ENCODE results near the gene ADARB2.

ADARB2 gene

DNA sequence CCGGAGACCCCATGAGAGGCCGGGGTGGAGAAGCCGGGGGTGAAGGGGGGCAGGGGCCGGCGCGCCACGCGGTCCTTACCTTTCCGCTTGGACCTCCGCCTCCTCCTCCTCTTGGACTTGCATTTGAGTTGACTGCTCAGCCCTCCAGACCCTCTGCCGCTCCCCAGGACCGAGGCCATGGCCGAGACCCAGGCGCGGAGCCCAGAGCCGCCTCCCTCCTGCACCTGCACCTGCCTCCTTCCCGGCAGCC is 428 bp downstream of the ADARB2 start:
- no peak for DNase-seq (ENCODE audit: low read depth in 1 of 2, low spot score in 1 of 2)
- TF ChIP-seq POLR2AphosphoS5 (IDR thresholded peaks at IDR 0.05; ENCODE audit: low read depth) (no peak), SPI1 (IDR thresholded peaks at IDR 0.05; ENCODE audit: borderline replicate concordance, low read depth) (no peak), REST (IDR thresholded peaks at IDR 0.05; ENCODE audit: insufficient replicate concordance, low read depth) (no peak), GABPA (IDR thresholded peaks at IDR 0.05; ENCODE audit: low read depth) (no peak)
- TF ChIP-seq, protein P1, sequence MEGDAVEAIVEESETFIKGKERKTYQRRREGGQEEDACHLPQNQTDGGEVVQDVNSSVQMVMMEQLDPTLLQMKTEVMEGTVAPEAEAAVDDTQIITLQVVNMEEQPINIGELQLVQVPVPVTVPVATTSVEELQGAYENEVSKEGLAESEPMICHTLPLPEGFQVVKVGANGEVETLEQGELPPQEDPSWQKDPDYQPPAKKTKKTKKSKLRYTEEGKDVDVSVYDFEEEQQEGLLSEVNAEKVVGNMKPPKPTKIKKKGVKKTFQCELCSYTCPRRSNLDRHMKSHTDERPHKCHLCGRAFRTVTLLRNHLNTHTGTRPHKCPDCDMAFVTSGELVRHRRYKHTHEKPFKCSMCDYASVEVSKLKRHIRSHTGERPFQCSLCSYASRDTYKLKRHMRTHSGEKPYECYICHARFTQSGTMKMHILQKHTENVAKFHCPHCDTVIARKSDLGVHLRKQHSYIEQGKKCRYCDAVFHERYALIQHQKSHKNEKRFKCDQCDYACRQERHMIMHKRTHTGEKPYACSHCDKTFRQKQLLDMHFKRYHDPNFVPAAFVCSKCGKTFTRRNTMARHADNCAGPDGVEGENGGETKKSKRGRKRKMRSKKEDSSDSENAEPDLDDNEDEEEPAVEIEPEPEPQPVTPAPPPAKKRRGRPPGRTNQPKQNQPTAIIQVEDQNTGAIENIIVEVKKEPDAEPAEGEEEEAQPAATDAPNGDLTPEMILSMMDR (IDR thresholded peaks at IDR 0.05; ENCODE audit: insufficient read depth, low read length) = no peak
- Histone ChIP-seq H3K27ac (replicated peaks) (no peak overlapping the region), H3K27me3 (ENCODE audit: insufficient read depth, poor library complexity, severe bottlenecking) (peaks cover 8% of the 10 kb centered on the region), H3K4me3 (replicated peaks; ENCODE audit: insufficient read depth, low read length) (no peak overlapping the region)

GRCh38 chr10:1736144-1736971 is 967 bp downstream of the ADARB2 start:
- Histone ChIP-seq H3K4me3 (replicated peaks; ENCODE audit: insufficient read depth, low read length) (no peak overlapping the region), H3K27me3 (ENCODE audit: insufficient read depth, poor library complexity, severe bottlenecking) (peaks cover 8% of the 10 kb centered on the region), H3K27ac (replicated peaks) (no peak overlapping the region)
- no peak for DNase-seq (ENCODE audit: low read depth in 1 of 2, low spot score in 1 of 2)
- TF ChIP-seq, protein P1 (IDR thresholded peaks at IDR 0.05; ENCODE audit: insufficient read depth, low read length) = no peak
- TF ChIP-seq GABPA (IDR thresholded peaks at IDR 0.05; ENCODE audit: low read depth) (no peak), SPI1 (IDR thresholded peaks at IDR 0.05; ENCODE audit: borderline replicate concordance, low read depth) (no peak), REST (IDR thresholded peaks at IDR 0.05; ENCODE audit: insufficient replicate concordance, low read depth) (no peak), POLR2AphosphoS5 (IDR thresholded peaks at IDR 0.05; ENCODE audit: low read depth) (no peak)

- H3K4me3 ChIP-seq (replicated peaks; ENCODE audit: insufficient read depth, low read length) = no peak overlapping the region
- TF ChIP-seq POLR2AphosphoS5 (IDR thresholded peaks at IDR 0.05; ENCODE audit: low read depth) (no peak), GABPA (IDR thresholded peaks at IDR 0.05; ENCODE audit: low read depth) (no peak), REST (IDR thresholded peaks at IDR 0.05; ENCODE audit: insufficient replicate concordance, low read depth) (no peak), SPI1 (IDR thresholded peaks at IDR 0.05; ENCODE audit: borderline replicate concordance, low read depth) (no peak)
- TF ChIP-seq, protein P1 (IDR thresholded peaks at IDR 0.05; ENCODE audit: insufficient read depth, low read length) = no peak
- peaks cover 8% of the 10 kb centered on the region for H3K27me3 ChIP-seq (ENCODE audit: insufficient read depth, poor library complexity, severe bottlenecking)
- H3K27ac ChIP-seq (replicated peaks) = no peak overlapping the region
- no peak for DNase-seq (ENCODE audit: low read depth in 1 of 2, low spot score in 1 of 2)
Observed at GRCh38 chr10:1735562-1735961, 1.8 kb downstream of the ADARB2 start.

Data from HL-60 (cell line).